Liver (tissue), 9 donors: ENCODE data around the gene MGAT4A. TPM values are rescaled to one million over a fixed set of nuclear protein-coding genes. Genes with fewer than 3 reads are reported as not detected.

Experiments
- DNase-seq: peaks from one replicate; pipeline ENCODE4 v3.0.0-alpha.2; 2017; ENCODE audit warnings: low spot score
- H3K27ac ChIP-seq, 2 donors: one replicate each; pipeline ENCODE4 v1.7.0; 2013; ENCODE audit warnings: inconsistent platforms in 2 of 2, low read length in 2 of 2, control low read depth in 1 of 2, low read depth in 1 of 2, mild to moderate bottlenecking in 1 of 2
- H3K27me3 ChIP-seq, 4 donors: one replicate each; pipeline versions ENCODE4 v1.6.1 to v1.7.0; 2013; ENCODE audit warnings: low read length in 3 of 4, inconsistent platforms in 1 of 4, mild to moderate bottlenecking in 1 of 4, moderate library complexity in 1 of 4; ENCODE audit not compliant: control insufficient read depth in 4 of 4, insufficient read depth in 4 of 4
- H3K36me3 ChIP-seq, 4 donors: one replicate each; pipeline versions ENCODE4 v1.6.1 to v1.7.0; 2013; ENCODE audit warnings: low read length in 3 of 4, mild to moderate bottlenecking in 3 of 4, low read depth in 1 of 4, moderate library complexity in 1 of 4; ENCODE audit not compliant: control insufficient read depth in 4 of 4, insufficient read depth in 3 of 4
- H3K4me1 ChIP-seq, 4 donors: one replicate each; pipeline versions ENCODE4 v1.6.1 to v1.7.0; 2013; ENCODE audit warnings: low read length in 3 of 4, mild to moderate bottlenecking in 3 of 4, moderate library complexity in 1 of 4; ENCODE audit not compliant: control insufficient read depth in 4 of 4, insufficient read depth in 4 of 4
- H3K4me3 ChIP-seq, 3 donors: one replicate each; pipeline versions ENCODE4 v1.6.1 to v1.7.0; 2013; ENCODE audit warnings: low read length in 3 of 3, control low read depth in 1 of 3, low read depth in 1 of 3, mild to moderate bottlenecking in 1 of 3
- H3K9ac ChIP-seq, 2 donors: one replicate each; pipeline ENCODE4 v1.7.0; 2013; ENCODE audit warnings: low read length in 2 of 2, mild to moderate bottlenecking in 2 of 2, moderate library complexity in 2 of 2, control low read depth in 1 of 2, low read depth in 1 of 2
- H3K9me3 ChIP-seq, 4 donors: one replicate each; pipeline versions ENCODE4 v1.6.1 to v1.7.0; 2013; ENCODE audit warnings: low read length in 3 of 4; ENCODE audit not compliant: control insufficient read depth in 4 of 4
- CTCF ChIP-seq: fragments of 150-350 bp; IDR thresholded peaks from 2 replicates; pipeline ENCODE4 v1.5.1; 2017; ENCODE audit warnings: improper control_type of control experiment, low read depth, low read length; ENCODE audit not compliant: missing input control
- FOXA1 ChIP-seq: IDR thresholded peaks from 2 replicates; pipeline ENCODE4 v1.6.1; 2016; ENCODE audit warnings: antibody characterized with exemption
- FOXA2 ChIP-seq: IDR thresholded peaks from 2 replicates; pipeline ENCODE4 v1.6.1; 2016; ENCODE audit warnings: antibody characterized with exemption
- GABPA ChIP-seq, 2 donors: IDR thresholded peaks in 1 of 2; conservative IDR thresholded peaks in 1 of 2; 2 replicates each; pipeline ENCODE4 v1.6.1; 2016; ENCODE audit warnings: antibody characterized with exemption in 2 of 2, mild to moderate bottlenecking in 1 of 2, moderate library complexity in 1 of 2
- HNF4A ChIP-seq, 2 donors: conservative IDR thresholded peaks; 2 replicates each; pipeline ENCODE4 v1.6.1; 2016; ENCODE audit warnings: antibody characterized with exemption in 2 of 2, mild to moderate bottlenecking in 2 of 2
- JUND ChIP-seq, 2 donors: IDR thresholded peaks; 2 replicates each; pipeline ENCODE4 v1.6.1; 2016; ENCODE audit warnings: antibody characterized with exemption in 2 of 2
- MAX ChIP-seq: IDR thresholded peaks from 2 replicates; pipeline ENCODE4 v1.6.1; 2016; ENCODE audit warnings: antibody characterized with exemption
- NR2F2 ChIP-seq: IDR thresholded peaks from 2 replicates; pipeline ENCODE4 v1.6.1; 2016; ENCODE audit warnings: antibody characterized with exemption
- RAD21 ChIP-seq, 2 donors: IDR thresholded peaks; 2 replicates each; pipeline ENCODE4 v1.6.1; 2016; ENCODE audit warnings: antibody characterized with exemption in 2 of 2, mild to moderate bottlenecking in 2 of 2
- RXRA ChIP-seq, 2 donors: IDR thresholded peaks; 2 replicates each; pipeline ENCODE4 v1.6.1; 2017 to 2018; ENCODE audit warnings: antibody characterized with exemption in 2 of 2, mild to moderate bottlenecking in 1 of 2
- SP1 ChIP-seq: IDR thresholded peaks from 2 replicates; pipeline ENCODE4 v1.6.1; 2018; ENCODE audit warnings: antibody characterized with exemption, mild to moderate bottlenecking
- TAF1 ChIP-seq: conservative IDR thresholded peaks from 2 replicates; pipeline ENCODE4 v1.6.1; 2016; ENCODE audit warnings: antibody characterized with exemption, mild to moderate bottlenecking
- YY1 ChIP-seq: IDR thresholded peaks from 2 replicates; pipeline ENCODE4 v1.6.1; 2016; ENCODE audit warnings: antibody characterized with exemption, mild to moderate bottlenecking
- ZBTB33 ChIP-seq: IDR thresholded peaks from 2 replicates; pipeline ENCODE4 v1.6.1; 2016; ENCODE audit warnings: antibody characterized with exemption
- WGBS: extraction: QIAGEN DNeasy Blood & Tissue Kit; methylation state at CpG from one replicate; pipeline ENCODE4 v1.1.7; 2013; 5-methylcytosine and 5-hydroxymethylcytosine counted together
- polyA plus RNA-seq, 2 donors: library from polyadenylated mRNA; stranded (reverse) in 1 of 2; unstranded in 1 of 2; fragments of 200-250 nt in 1 of 2; fragments of >200 nt in 1 of 2; fragmentation: Nextera tagmentation in 1 of 2; extraction: Ambion mirVana in 1 of 2; gene quantifications; one replicate each; pipeline versions ENCODE4 v1.2.1 to v1.2.3, GENCODE V29; 2013 to 2015
- total RNA-seq, 2 donors: library from RNA; depleted of rRNA; stranded (reverse); fragments of >200 nt; gene quantifications; one replicate each; pipeline ENCODE4 v1.2.3, GENCODE V29; 2014
- TF ChIP-seq, protein P1 (sequence below): IDR thresholded peaks from 2 replicates; pipeline ENCODE4 v1.6.1; 2016; ENCODE audit warnings: antibody characterized with exemption, mild to moderate bottlenecking
- TF ChIP-seq, protein P2 (sequence below): IDR thresholded peaks from 2 replicates; pipeline ENCODE4 v1.6.1; 2016; ENCODE audit warnings: antibody characterized with exemption
- donor health status: healthy.
- donor health status: healthy.
- donor health status: healthy.
- donor health status: healthy.
- donor health status: healthy.

The MGAT4A gene
- total and polyA plus RNA-seq, 4 donors: 2.7 to 17.3 (median 5.4) TPM

GRCh38 chr2:98773907-98774306 is 43.0 kb upstream of the MGAT4A start:
- 95% methylated on average over 4 of the region's 4 CpGs for WGBS
- no peak for DNase-seq
- TF ChIP-seq JUND (IDR thresholded peaks at IDR 0.05) (no peak), SP1 (no peak), RAD21 (IDR thresholded peaks at IDR 0.05) (no peak), YY1 (no peak), NR2F2 (no peak), FOXA1 (no peak), HNF4A (conservative IDR thresholded peaks at IDR 0.05) (no peak), GABPA (IDR thresholded peaks at IDR 0.05 in 1 of 2, conservative IDR thresholded peaks at IDR 0.05 in 1 of 2) (no peak), CTCF (no peak), TAF1 (no peak), ZBTB33 (no peak), RXRA (IDR thresholded peaks at IDR 0.05) (no peak), FOXA2 (no peak)
- TF ChIP-seq, protein P1, sequence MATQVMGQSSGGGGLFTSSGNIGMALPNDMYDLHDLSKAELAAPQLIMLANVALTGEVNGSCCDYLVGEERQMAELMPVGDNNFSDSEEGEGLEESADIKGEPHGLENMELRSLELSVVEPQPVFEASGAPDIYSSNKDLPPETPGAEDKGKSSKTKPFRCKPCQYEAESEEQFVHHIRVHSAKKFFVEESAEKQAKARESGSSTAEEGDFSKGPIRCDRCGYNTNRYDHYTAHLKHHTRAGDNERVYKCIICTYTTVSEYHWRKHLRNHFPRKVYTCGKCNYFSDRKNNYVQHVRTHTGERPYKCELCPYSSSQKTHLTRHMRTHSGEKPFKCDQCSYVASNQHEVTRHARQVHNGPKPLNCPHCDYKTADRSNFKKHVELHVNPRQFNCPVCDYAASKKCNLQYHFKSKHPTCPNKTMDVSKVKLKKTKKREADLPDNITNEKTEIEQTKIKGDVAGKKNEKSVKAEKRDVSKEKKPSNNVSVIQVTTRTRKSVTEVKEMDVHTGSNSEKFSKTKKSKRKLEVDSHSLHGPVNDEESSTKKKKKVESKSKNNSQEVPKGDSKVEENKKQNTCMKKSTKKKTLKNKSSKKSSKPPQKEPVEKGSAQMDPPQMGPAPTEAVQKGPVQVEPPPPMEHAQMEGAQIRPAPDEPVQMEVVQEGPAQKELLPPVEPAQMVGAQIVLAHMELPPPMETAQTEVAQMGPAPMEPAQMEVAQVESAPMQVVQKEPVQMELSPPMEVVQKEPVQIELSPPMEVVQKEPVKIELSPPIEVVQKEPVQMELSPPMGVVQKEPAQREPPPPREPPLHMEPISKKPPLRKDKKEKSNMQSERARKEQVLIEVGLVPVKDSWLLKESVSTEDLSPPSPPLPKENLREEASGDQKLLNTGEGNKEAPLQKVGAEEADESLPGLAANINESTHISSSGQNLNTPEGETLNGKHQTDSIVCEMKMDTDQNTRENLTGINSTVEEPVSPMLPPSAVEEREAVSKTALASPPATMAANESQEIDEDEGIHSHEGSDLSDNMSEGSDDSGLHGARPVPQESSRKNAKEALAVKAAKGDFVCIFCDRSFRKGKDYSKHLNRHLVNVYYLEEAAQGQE: no peak
- TF ChIP-seq, protein P2, sequence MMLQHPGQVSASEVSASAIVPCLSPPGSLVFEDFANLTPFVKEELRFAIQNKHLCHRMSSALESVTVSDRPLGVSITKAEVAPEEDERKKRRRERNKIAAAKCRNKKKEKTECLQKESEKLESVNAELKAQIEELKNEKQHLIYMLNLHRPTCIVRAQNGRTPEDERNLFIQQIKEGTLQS: no peak
- H3K9ac ChIP-seq: no peak overlapping the region
- no peaks in the 10 kb centered on the region for H3K27me3 ChIP-seq
- no peak overlapping the region for H3K27ac ChIP-seq
- no peak overlapping the region for H3K4me3 ChIP-seq
- H3K9me3 ChIP-seq: no peaks in the 10 kb centered on the region
- H3K36me3 ChIP-seq: no peaks in the 10 kb centered on the region
- H3K4me1 ChIP-seq: no peaks in the 10 kb centered on the region

DNA sequence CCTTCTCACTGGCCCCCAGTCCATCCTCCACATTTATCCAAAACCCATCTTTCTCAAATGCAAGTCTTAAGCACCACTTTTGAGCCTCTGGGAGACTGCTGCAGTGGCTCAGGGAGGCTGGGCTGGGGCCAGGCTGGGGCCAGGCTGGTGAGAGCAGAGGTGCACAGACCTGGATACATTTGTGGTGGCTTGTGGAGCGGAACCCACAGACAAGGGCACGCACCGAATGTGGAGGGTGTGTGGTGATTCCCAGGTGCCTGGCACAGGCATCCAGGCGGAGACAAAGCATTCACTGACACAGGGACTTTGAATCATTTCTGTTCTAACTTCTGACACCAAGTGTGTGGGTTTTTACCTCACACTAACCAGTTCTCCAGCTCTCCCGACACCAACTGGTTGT is 42.2 kb upstream of the MGAT4A start:
- no peak overlapping the region for H3K27ac ChIP-seq
- H3K9me3 ChIP-seq: no peaks in the 10 kb centered on the region
- 95% methylated on average over 5 of the region's 5 CpGs for whole genome bisulfite sequencing
- no peak overlapping the region for H3K9ac ChIP-seq
- H3K4me3 ChIP-seq: no peak overlapping the region
- no peaks in the 10 kb centered on the region for H3K27me3 ChIP-seq
- DNase-seq: no peak
- H3K4me1 ChIP-seq: peaks cover 0 to 2% (median 0%) of the 10 kb centered on the region in 4 donors
- no peaks in the 10 kb centered on the region for H3K36me3 ChIP-seq
- TF ChIP-seq JUND (IDR thresholded peaks at IDR 0.05) (no peak), MAX (no peak), RAD21 (IDR thresholded peaks at IDR 0.05) (no peak), GABPA (IDR thresholded peaks at IDR 0.05 in 1 of 2, conservative IDR thresholded peaks at IDR 0.05 in 1 of 2) (no peak), ZBTB33 (no peak), TAF1 (no peak), CTCF (no peak), YY1 (no peak), NR2F2 (no peak)
- TF ChIP-seq, protein P2: no peak
